Thyroid gland (tissue), 4 donors: ENCODE results near the gene ARHGEF4. TPM values are rescaled to one million over a fixed set of nuclear protein-coding genes. Genes with fewer than 3 reads are reported as not detected.

Source experiments
- DNase-seq, 2 donors: peaks; one replicate each; pipeline ENCODE4 v3.0.0-alpha.2; 2019
- H3K27ac ChIP-seq, 3 donors: fragments of 200-600 bp; sonication (generic); 1 replicate in 2 of 3; 2 replicates in 1 of 3; pipeline ENCODE4 v1.5.1; 2016 to 2019; ENCODE audit warnings: mild to moderate bottlenecking in 1 of 3, moderate library complexity in 1 of 3
- H3K27me3 ChIP-seq: fragments of 200-600 bp; sonication (generic); one replicate; pipeline ENCODE4 v1.5.1; 2019
- H3K36me3 ChIP-seq, 2 donors: fragments of 200-600 bp; sonication (generic); one replicate each; pipeline ENCODE4 v1.5.1; 2016 to 2019
- H3K4me1 ChIP-seq, 2 donors: fragments of 200-600 bp; sonication (generic); one replicate each; pipeline ENCODE4 v1.5.1; 2017 to 2019
- H3K4me3 ChIP-seq, 3 donors: fragments of 200-600 bp; sonication (generic); replicated peaks in 1 of 3; 1 replicate in 2 of 3; 2 replicates in 1 of 3; pipeline ENCODE4 v1.5.1; 2016; ENCODE audit warnings: mild to moderate bottlenecking in 1 of 3
- H3K9me3 ChIP-seq: fragments of 200-600 bp; sonication (generic); one replicate; pipeline ENCODE4 v1.5.1; 2017
- POLR2A ChIP-seq, 2 donors: fragments of 450-650 bp; IDR thresholded peaks; one replicate each; pipeline ENCODE4 v1.6.1; 2017; ENCODE audit warnings: antibody characterized with exemption in 2 of 2, mild to moderate bottlenecking in 2 of 2, moderate library complexity in 1 of 2
- WGBS, 2 donors: methylation state at CpG; one replicate each; pipeline ENCODE4 v1.1.5; 2017; 5-methylcytosine and 5-hydroxymethylcytosine counted together
- intact Hi-C: fragments of 100-400 bp; cut with DNase I; formaldehyde crosslinking; loops from one replicate; pipeline ENCODE4 v1.15.1; 2023
- total RNA-seq, 4 donors: library from RNA; depleted of rRNA; stranded (reverse); fragments of >200 nt; gene quantifications; one replicate each; pipeline ENCODE4 v1.2.3, GENCODE V29; 2016
- TF ChIP-seq, protein P1 (sequence below), 6 experiments: fragments of 200-600 bp in 3 of 6; fragments of 450-650 bp in 3 of 6; sonication (generic) in 3 of 6; IDR thresholded peaks; one replicate each; pipeline ENCODE4 v1.5.1; 2016 to 2019; ENCODE audit warnings: antibody characterized with exemption in 6 of 6, mild to moderate bottlenecking in 2 of 6, inconsistent platforms in 1 of 6, moderate library complexity in 1 of 6

The ARHGEF4 gene
- total RNA-seq, 4 donors from 2014 or later: 15.6 to 24.3 (median 22.5) TPM

DNA sequence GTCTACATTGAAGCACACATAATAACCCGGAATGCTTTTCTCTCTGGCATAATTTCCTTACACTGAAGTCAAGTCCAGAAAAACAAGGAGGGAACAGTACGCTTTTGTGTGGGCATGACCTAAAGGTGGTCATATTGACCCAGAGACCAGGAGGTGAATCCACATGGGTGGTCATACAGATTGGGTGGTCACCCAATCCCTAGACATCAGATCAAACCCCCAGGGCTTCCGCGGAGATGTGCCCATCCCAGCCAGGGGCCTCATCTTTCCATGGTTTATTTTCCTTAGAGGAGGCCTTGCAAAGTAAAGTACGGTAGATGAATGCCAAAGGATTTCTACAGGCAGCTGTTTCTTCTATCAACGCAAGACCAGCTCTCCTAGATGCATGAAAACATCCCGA, 217.8 kb downstream of the ARHGEF4 start:
- no peaks in the 10 kb centered on the region for H3K27me3 ChIP-seq
- H3K9me3 ChIP-seq: no peaks in the 10 kb centered on the region
- H3K36me3 ChIP-seq: peaks cover 46 to 48% of the 10 kb centered on the region in 2 donors
- no peak overlapping the region for H3K27ac ChIP-seq
- intact Hi-C loops: no loop called here
- peaks cover 9 to 15% of the 10 kb centered on the region in 2 donors for H3K4me1 ChIP-seq
- DNase-seq: no peak
- WGBS, 2 donors: 90 to 93% methylated on average over 7 of the region's 7 CpGs
- no peak for TF ChIP-seq POLR2A (IDR thresholded peaks at IDR 0.05)
- TF ChIP-seq, protein P1, sequence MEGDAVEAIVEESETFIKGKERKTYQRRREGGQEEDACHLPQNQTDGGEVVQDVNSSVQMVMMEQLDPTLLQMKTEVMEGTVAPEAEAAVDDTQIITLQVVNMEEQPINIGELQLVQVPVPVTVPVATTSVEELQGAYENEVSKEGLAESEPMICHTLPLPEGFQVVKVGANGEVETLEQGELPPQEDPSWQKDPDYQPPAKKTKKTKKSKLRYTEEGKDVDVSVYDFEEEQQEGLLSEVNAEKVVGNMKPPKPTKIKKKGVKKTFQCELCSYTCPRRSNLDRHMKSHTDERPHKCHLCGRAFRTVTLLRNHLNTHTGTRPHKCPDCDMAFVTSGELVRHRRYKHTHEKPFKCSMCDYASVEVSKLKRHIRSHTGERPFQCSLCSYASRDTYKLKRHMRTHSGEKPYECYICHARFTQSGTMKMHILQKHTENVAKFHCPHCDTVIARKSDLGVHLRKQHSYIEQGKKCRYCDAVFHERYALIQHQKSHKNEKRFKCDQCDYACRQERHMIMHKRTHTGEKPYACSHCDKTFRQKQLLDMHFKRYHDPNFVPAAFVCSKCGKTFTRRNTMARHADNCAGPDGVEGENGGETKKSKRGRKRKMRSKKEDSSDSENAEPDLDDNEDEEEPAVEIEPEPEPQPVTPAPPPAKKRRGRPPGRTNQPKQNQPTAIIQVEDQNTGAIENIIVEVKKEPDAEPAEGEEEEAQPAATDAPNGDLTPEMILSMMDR (IDR thresholded peaks at IDR 0.05): no peak
- H3K4me3 ChIP-seq: no peak overlapping the region

DNA sequence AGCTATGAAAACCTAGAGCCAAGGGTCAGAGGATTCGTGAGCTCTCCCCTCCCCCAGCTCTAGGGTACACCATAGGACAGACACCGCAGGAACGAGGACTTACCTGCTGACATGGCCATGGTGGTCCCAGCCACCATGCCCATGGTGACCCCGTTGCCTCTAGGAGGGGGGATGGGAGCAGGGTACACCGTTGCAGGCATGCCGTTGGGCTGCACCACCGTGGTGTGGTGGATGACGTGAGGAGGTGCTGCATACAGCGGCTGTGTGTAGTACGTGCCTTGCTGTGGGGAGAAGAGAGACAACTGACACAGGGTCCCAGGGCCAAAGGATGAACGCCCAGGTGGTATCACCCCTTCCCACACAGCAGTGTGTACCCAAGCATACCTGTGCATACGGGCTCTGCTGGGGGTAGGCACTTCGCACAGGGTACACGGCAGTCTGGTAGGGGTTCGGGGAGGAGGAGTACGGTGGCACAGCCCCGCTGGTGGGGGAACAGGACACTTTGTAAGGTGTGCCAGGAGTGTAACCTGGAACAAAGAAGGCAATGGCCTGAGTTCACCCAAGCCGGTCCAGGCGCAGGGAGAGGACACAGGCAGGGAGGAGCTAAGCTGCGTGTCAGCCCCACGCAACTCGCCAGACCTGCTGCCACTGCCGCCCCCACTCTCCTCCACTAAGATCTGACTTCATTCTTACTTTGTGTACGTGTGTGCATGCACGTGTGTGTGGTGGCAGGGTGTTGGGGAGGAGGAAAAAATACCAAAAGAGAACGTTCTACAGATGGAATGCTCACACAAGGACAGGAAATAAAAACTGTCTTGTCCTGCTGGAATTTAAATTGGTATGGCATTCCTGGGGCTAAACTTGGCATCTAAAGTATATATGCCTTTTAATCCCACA, 218.7 kb downstream of the ARHGEF4 start:
- Histone ChIP-seq H3K4me1 (peaks cover 9 to 15% of the 10 kb centered on the region in 2 donors), H3K36me3 (peaks cover 38 to 42% of the 10 kb centered on the region in 2 donors), H3K27ac (no peak overlapping the region), H3K9me3 (no peaks in the 10 kb centered on the region), H3K4me3 (no peak overlapping the region), H3K27me3 (no peaks in the 10 kb centered on the region)
- TF ChIP-seq POLR2A (IDR thresholded peaks at IDR 0.05): no peak
- TF ChIP-seq, protein P1 (IDR thresholded peaks at IDR 0.05): no peak
- 90 to 91% methylated on average over 25 to 26 of the region's 26 CpGs for WGBS, 2 donors
- intact Hi-C loops: no loop called here
- no peak for DNase-seq

DNA sequence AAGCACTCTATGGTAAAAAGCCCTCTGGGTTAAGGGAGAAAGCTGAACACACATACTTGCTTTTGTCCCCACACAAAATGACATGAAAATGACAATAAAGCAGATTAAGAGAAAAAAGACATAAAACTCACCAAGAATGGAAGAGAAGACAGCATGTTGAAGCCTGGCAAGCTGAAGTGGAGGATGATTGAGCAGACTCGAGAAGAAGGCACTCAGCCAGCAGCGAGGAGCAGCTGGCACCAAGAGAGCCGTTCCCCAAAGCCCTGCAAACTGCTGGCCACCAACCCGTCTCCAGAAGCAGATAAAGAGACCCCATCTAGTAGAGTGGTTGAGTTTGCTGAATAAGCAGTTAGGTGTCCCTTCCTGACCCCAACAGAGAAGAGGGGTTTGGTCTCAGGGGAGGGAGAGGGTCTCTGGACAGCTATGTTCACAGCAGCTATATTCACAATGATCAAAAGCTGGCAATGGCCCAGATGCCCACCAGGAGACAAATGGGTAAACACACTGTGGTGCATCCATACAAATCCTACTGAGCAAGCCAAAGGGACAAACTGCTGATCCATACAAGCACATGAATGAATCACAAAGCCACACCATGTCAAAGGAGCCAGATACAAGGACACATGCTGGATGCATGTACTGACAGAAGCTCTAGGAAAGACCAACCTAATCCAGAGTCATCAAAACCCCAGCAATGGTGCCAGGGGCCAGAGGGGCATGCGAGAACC, 219.7 kb downstream of the ARHGEF4 start:
- no peaks in the 10 kb centered on the region for H3K27me3 ChIP-seq
- H3K4me3 ChIP-seq: no peak overlapping the region
- intact Hi-C loops: no loop called here
- no peaks in the 10 kb centered on the region for H3K9me3 ChIP-seq
- H3K4me1 ChIP-seq: peaks cover 10 to 19% of the 10 kb centered on the region in 2 donors
- peak; percentile 44 to 57 for DNase-seq
- WGBS, 2 donors: 39 to 43% methylated on average over 5 of the region's 5 CpGs
- H3K36me3 ChIP-seq: peaks cover 32 to 33% of the 10 kb centered on the region in 2 donors
- H3K27ac ChIP-seq: no peak overlapping the region
- TF ChIP-seq POLR2A (IDR thresholded peaks at IDR 0.05): no peak
- TF ChIP-seq, protein P1 (IDR thresholded peaks at IDR 0.05): no peak

DNA sequence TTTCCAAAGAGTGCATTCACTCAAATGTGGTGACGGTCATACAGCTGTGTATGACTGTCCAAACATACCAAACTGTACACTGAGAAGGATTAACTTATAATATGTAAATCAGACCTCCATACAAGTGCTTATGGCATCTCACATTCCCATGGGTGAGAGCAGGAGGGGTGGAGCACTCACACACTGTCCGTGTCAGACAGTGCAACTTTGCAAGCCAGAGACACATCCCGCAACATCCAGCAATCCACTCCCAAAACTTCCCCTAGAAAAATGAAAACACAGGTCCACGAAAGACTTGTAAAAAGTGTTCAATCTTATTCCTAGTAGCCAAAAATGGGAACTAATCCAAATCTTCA, 220.2 kb downstream of the ARHGEF4 start:
- no peaks in the 10 kb centered on the region for H3K27me3 ChIP-seq
- H3K36me3 ChIP-seq: peaks cover 27% of the 10 kb centered on the region in 2 donors
- no peak overlapping the region for H3K27ac ChIP-seq
- DNase-seq: no peak
- no peak overlapping the region for H3K4me3 ChIP-seq
- peaks cover 16 to 24% of the 10 kb centered on the region in 2 donors for H3K4me1 ChIP-seq
- 89 to 91% methylated on average over 4 of the region's 4 CpGs for WGBS, 2 donors
- TF ChIP-seq, protein P1 (IDR thresholded peaks at IDR 0.05): no peak
- TF ChIP-seq POLR2A (IDR thresholded peaks at IDR 0.05): no peak
- no peaks in the 10 kb centered on the region for H3K9me3 ChIP-seq
- intact Hi-C loops: no loop called here
